ENCODE measurements around the gene PMM2.

DNA sequence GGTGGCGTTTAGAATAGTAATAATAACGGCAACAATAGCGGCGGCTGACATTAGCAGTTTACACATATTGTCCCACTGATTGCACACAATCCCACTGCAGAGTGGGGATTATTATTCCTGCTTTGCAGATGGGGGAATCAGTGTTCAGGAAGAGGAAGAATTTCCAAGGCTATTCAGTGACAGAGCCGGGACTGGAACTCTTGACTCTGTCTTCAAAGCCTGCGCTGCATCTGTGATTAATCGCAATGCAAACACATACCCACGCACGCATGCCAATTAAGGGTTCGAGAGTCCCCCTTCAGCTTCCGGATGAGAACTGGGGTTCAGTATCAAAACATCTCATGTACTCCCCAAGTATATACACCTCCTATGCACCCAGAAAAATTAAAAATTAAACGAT lies 29.4 kb upstream of the PMM2 start:
- TF ChIP-seq, protein P1, sequence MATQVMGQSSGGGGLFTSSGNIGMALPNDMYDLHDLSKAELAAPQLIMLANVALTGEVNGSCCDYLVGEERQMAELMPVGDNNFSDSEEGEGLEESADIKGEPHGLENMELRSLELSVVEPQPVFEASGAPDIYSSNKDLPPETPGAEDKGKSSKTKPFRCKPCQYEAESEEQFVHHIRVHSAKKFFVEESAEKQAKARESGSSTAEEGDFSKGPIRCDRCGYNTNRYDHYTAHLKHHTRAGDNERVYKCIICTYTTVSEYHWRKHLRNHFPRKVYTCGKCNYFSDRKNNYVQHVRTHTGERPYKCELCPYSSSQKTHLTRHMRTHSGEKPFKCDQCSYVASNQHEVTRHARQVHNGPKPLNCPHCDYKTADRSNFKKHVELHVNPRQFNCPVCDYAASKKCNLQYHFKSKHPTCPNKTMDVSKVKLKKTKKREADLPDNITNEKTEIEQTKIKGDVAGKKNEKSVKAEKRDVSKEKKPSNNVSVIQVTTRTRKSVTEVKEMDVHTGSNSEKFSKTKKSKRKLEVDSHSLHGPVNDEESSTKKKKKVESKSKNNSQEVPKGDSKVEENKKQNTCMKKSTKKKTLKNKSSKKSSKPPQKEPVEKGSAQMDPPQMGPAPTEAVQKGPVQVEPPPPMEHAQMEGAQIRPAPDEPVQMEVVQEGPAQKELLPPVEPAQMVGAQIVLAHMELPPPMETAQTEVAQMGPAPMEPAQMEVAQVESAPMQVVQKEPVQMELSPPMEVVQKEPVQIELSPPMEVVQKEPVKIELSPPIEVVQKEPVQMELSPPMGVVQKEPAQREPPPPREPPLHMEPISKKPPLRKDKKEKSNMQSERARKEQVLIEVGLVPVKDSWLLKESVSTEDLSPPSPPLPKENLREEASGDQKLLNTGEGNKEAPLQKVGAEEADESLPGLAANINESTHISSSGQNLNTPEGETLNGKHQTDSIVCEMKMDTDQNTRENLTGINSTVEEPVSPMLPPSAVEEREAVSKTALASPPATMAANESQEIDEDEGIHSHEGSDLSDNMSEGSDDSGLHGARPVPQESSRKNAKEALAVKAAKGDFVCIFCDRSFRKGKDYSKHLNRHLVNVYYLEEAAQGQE (IDR thresholded peaks at IDR 0.05; ENCODE audit: insufficient read depth in 1 of 2, low read depth in 2 of 2, low read length in 1 of 2) = no peak
- TF ChIP-seq, protein P2, sequence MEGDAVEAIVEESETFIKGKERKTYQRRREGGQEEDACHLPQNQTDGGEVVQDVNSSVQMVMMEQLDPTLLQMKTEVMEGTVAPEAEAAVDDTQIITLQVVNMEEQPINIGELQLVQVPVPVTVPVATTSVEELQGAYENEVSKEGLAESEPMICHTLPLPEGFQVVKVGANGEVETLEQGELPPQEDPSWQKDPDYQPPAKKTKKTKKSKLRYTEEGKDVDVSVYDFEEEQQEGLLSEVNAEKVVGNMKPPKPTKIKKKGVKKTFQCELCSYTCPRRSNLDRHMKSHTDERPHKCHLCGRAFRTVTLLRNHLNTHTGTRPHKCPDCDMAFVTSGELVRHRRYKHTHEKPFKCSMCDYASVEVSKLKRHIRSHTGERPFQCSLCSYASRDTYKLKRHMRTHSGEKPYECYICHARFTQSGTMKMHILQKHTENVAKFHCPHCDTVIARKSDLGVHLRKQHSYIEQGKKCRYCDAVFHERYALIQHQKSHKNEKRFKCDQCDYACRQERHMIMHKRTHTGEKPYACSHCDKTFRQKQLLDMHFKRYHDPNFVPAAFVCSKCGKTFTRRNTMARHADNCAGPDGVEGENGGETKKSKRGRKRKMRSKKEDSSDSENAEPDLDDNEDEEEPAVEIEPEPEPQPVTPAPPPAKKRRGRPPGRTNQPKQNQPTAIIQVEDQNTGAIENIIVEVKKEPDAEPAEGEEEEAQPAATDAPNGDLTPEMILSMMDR (IDR thresholded peaks at IDR 0.05) = no peak
- TF ChIP-seq POLR2AphosphoS5 (IDR thresholded peaks at IDR 0.05; ENCODE audit: low read depth, low read length) = no peak
